Loucy (cell line): ENCODE data around the gene ETV3L.

Experiments used
- EZH2phosphoT487 ChIP-seq: fragments of 200-600 bp; IDR thresholded peaks from 2 replicates; pipeline ENCODE4 v1.6.1; 2018; ENCODE audit warnings: antibody characterized with exemption, mild to moderate bottlenecking, moderate library complexity, borderline replicate concordance
- TF ChIP-seq, protein P1 (sequence below): fragments of 200-600 bp; sonication (generic); conservative IDR thresholded peaks from 2 replicates; pipeline ENCODE4 v1.5.1; 2014; ENCODE audit warnings: mild to moderate bottlenecking, antibody characterized with exemption, low read length

DNA sequence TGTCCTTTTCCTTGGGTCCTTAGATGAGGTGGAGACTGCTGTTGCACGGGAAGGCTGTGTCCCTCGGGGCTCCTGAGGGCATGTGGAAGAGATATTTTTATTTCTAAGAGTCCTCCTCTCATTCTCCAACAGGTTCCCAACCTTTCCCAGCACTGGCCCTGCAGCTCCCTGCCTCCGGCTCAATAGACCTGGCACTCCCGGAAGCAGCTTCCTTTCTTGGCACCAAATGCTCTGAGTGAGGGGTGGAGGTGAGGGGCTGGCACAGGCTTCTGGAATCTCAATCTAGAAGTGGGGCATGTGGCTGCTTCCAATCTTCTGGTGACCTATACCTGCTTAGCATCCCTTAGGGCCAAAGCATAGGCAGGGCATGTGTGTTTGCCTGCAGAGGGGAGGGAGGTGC is 4.5 kb downstream of the ETV3L start:
- TF ChIP-seq, protein P1, sequence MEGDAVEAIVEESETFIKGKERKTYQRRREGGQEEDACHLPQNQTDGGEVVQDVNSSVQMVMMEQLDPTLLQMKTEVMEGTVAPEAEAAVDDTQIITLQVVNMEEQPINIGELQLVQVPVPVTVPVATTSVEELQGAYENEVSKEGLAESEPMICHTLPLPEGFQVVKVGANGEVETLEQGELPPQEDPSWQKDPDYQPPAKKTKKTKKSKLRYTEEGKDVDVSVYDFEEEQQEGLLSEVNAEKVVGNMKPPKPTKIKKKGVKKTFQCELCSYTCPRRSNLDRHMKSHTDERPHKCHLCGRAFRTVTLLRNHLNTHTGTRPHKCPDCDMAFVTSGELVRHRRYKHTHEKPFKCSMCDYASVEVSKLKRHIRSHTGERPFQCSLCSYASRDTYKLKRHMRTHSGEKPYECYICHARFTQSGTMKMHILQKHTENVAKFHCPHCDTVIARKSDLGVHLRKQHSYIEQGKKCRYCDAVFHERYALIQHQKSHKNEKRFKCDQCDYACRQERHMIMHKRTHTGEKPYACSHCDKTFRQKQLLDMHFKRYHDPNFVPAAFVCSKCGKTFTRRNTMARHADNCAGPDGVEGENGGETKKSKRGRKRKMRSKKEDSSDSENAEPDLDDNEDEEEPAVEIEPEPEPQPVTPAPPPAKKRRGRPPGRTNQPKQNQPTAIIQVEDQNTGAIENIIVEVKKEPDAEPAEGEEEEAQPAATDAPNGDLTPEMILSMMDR = no peak
- no peak for TF ChIP-seq EZH2phosphoT487
